NCI-H2107 (cell line): ENCODE measurements around the gene DMRTA2.
"Not testable (repeated sequence)": the region's sequence is repeated elsewhere in the genome, so short reads cannot be mapped to it uniquely, and the experiment has no call there.

ENCODE experiments used
- DNase-seq: peaks from one replicate; lab custom pipeline; 2025; lab: John Stamatoyannopoulos, UW

The DMRTA2 gene

GRCh38 chr1:50381551-50381950 lies 41.7 kb downstream of the DMRTA2 start:
- not testable (repeated sequence) for DNase-seq

- DNase-seq = no peak
Observed at GRCh38 chr1:50378770-50379169, 44.5 kb downstream of the DMRTA2 start.

- DNase-seq = no peak
Observed at GRCh38 chr1:50373532-50373931, 49.7 kb downstream of the DMRTA2 start.

DNA sequence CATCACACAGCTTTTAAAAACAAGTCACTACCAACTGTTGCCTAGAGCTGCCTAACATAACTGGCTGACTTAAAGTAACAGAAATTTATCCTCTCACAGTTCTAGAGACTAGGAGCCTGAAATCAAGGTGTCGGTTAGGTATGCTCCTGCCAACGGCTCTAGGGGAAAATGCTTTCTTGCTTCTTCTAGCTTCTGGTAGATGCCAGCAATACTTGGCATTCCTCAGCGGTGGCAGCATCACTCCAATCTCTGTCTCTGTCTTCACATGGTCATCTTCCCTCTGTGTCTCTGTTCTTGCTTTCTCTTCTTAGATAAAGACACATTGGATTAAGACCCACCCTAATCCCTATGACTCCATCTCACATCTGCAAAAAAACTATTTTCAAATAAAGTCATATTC lies 51.5 kb downstream of the DMRTA2 start:
- DNase-seq = no peak

DNA sequence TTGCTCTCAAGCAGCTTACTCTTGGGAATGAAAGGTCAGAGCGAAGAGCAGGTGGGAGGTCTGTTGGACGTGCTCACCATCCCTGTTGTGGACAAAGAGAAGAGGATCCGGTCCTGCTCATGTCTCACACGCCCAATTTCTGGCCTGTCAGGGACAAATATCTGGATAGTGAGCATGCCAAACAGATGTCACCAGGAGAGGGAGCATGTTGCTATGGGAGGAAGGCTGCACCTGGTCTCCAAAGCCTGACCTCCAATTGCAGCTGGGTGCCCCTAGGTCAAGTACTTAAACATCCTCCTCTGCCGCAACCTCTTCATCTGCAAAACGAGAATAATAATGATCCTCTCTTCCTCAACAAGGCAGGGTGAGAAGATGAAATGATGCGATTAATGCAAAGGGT lies 53.4 kb downstream of the DMRTA2 start:
- no peak for DNase-seq

DNA sequence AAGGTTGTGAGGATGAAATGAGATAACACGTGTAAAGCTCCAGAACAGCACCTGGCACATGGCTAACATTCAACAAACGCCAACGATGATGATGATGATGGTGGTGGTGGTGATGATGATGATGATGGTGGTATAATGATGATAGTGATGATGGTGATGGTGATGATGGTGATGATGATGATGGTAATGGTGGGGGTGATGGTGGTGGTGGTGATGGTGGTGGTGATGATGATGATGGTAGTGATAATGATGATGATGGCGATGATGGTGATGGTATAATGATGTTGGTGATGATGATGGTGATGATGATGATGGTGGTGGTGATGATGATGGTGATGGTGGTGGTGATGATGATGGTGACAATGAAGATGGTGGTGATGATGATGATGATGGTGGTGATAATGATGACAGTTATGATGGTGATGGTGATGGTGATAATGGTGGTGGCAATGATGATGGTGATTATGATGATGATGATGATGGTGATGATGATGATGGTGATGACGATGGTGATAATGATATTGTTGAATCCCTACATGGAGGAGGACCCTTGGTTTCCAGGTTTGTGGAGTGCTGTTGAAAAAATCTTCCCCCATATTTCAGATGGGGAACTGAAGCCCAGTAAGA lies 54.1 kb downstream of the DMRTA2 start:
- no peak for DNase-seq

GRCh38 chr1:50368179-50369007 lies 54.9 kb downstream of the DMRTA2 start:
- DNase-seq = peak; percentile 60
